Panc1 (cell line): ENCODE results near the gene GOLGA6A.

ENCODE experiments used
- CTCF ChIP-seq: fragments of 450-650 bp; IDR thresholded peaks from 2 replicates; pipeline ENCODE4 v1.5.1; 2017; ENCODE audit warnings: mild to moderate bottlenecking
- POLR2AphosphoS5 ChIP-seq: IDR thresholded peaks from 2 replicates; pipeline ENCODE4 v1.6.1; 2012; ENCODE audit warnings: mild to moderate bottlenecking, low read depth, low read length, moderate library complexity
- REST ChIP-seq, 2 experiments: IDR thresholded peaks; 2 replicates each; pipeline ENCODE4 v1.6.1; 2011 to 2012; ENCODE audit warnings: low read depth in 2 of 2, control low read depth in 1 of 2, low read length in 1 of 2, mild to moderate bottlenecking in 1 of 2, moderate library complexity in 1 of 2; ENCODE audit not compliant: insufficient read depth in 1 of 2
- SIN3A ChIP-seq: IDR thresholded peaks from 2 replicates; pipeline ENCODE4 v1.6.1; 2012; ENCODE audit warnings: low read depth, mild to moderate bottlenecking, low read length, moderate library complexity, borderline replicate concordance; ENCODE audit not compliant: insufficient read depth
- TCF7L2 ChIP-seq: IDR thresholded peaks from 2 replicates; pipeline ENCODE4 v1.6.1; 2011; ENCODE audit warnings: mild to moderate bottlenecking, low read depth, low read length, inconsistent platforms

- TF ChIP-seq CTCF: no peak
- TF ChIP-seq POLR2AphosphoS5: no peak
- no peak for TF ChIP-seq TCF7L2
- TF ChIP-seq REST (IDR thresholded peaks at IDR 0.05; ENCODE audit: insufficient read depth in 1 of 2, low read depth in 2 of 2, low read length in 1 of 2): no peak
- no peak for TF ChIP-seq SIN3A
These were observed 38.1 kb upstream of the GOLGA6A start for GRCh38 chr15:74120426-74120825.
